Motor neuron (in vitro differentiated cells): Measurements from ENCODE around the gene E2F8. TPM values are rescaled to one million over a fixed set of nuclear protein-coding genes. Genes with fewer than 3 reads are reported as not detected.

Experiments
- ATAC-seq, 8 experiments: fragments of 200-7000 bp; cut with Tn5 transposase; replicated peaks in 6 of 8; 2 replicates each; pipeline ENCODE4 v1.8.0; 2021; ENCODE audit warnings: mild to moderate bottlenecking in 8 of 8, moderate library complexity in 8 of 8
- H3K27ac ChIP-seq, 2 donors: fragments of 250-450 bp; sonication (Bioruptor Pico); 2 replicates each; pipeline ENCODE4 v1.9.0; 2021; ENCODE audit warnings: antibody characterized with exemption in 2 of 2, mild to moderate bottlenecking in 2 of 2, moderate library complexity in 1 of 2
- H3K4me1 ChIP-seq, 2 donors: fragments of 250-450 bp; sonication (Bioruptor Pico); replicated peaks in 1 of 2; 2 replicates each; pipeline ENCODE4 v1.6.1; 2021; ENCODE audit warnings: antibody characterized with exemption in 2 of 2, mild to moderate bottlenecking in 2 of 2, moderate library complexity in 1 of 2
- H3K4me3 ChIP-seq, 5 donors: fragments of 250-450 bp; sonication (Bioruptor Pico); 2 replicates each; pipeline ENCODE4 v1.9.0; 2021; ENCODE audit warnings: antibody characterized with exemption in 5 of 5, mild to moderate bottlenecking in 5 of 5, moderate library complexity in 4 of 5
- WGBS, 10 experiments: fragments of 450-650 bp; shearing (Covaris generic); methylation state at CpG; one replicate each; pipeline ENCODE4 v1.0.0; 2022; 5-methylcytosine and 5-hydroxymethylcytosine counted together
- in situ Hi-C, 9 experiments: fragments of 400-800 bp; cut with MboI; loops; one replicate each; pipeline ENCODE4 v1.15.0; 2021; ENCODE audit warnings: low sequenced_read_pairs in 9 of 9, low pct_unique_long_range_greater_than_20kb in 2 of 9; ENCODE audit not compliant: unreplicated experiment in 9 of 9
- total RNA-seq, 8 experiments: library from RNA; unstranded; fragments of 300-600 nt; gene quantifications; 2 replicates each; pipeline versions ENCODE4 v1.2.3 to v1.2.4, GENCODE V29; 2022

The E2F8 gene
- total RNA-seq, 8 experiments from 2014 or later, result 0.11 to 6.9 (median 1.1) TPM; not detected in 1

GRCh38 chr11:19187114-19187832 lies 53.5 kb downstream of the E2F8 start:
- H3K4me3 ChIP-seq, result no peak overlapping the region
- H3K4me1 ChIP-seq, result peaks cover 15 to 22% of the 10 kb centered on the region in 2 donors
- in situ Hi-C loops, result no loop called here
- WGBS, 10 experiments, result 0 to 40% (median 0%) methylated on average over 1 to 3 of the region's 5 CpGs; no CpG with 5 or more reads in 3 of the 10 experiments
- peak in 7 of 8 experiments; percentile 11 to 79 (median 74) for ATAC-seq
- H3K27ac ChIP-seq, result peak overlapping the region; percentile 23 to 50

DNA sequence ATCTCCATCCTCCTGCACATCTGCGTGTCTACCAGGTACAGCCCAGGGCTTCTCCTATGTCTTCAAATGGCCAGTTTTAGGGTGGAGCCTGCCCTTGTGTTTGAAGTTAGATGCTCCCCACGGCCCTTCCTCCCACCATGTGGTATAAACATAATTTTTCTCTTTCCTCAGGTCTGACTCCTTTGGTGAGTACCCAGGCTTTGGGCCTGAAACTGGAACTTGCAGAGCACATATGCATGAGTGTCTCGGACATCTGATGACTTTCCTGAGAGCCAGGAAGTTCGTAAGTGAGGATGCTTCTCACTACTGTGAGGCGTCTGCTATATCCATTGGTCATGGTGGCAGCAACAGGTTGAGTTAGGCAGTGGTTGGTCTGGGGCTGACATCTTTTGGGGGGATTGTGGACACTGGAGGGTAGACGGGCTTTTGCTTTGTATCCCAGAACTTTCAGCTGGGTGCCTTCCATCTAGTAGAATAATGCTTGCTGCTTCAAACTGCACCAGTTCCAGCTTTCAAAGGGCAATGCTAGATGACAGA lies 55.2 kb downstream of the E2F8 start:
- 30 to 93% (median 58%) methylated on average over 1 to 5 of the region's 6 CpGs; no CpG with 5 or more reads in 4 of the 10 experiments for WGBS, 10 experiments
- Histone ChIP-seq H3K4me1 (peaks cover 15 to 28% of the 10 kb centered on the region in 2 donors), H3K27ac (no peak overlapping the region), H3K4me3 (no peak overlapping the region)
- in situ Hi-C loops, result no loop called here
- no peak for ATAC-seq

GRCh38 chr11:19185036-19185435 lies 55.7 kb downstream of the E2F8 start:
- 20 to 80% (median 56%) methylated on average over 1 to 2 of the region's 2 CpGs; no CpG with 5 or more reads in 5 of the 10 experiments for WGBS, 10 experiments
- Histone ChIP-seq H3K27ac (no peak overlapping the region), H3K4me1 (peaks cover 15 to 28% of the 10 kb centered on the region in 2 donors), H3K4me3 (no peak overlapping the region)
- in situ Hi-C loops, result no loop called here
- peak in 1 of 8 experiments; percentile 28 for ATAC-seq

DNA sequence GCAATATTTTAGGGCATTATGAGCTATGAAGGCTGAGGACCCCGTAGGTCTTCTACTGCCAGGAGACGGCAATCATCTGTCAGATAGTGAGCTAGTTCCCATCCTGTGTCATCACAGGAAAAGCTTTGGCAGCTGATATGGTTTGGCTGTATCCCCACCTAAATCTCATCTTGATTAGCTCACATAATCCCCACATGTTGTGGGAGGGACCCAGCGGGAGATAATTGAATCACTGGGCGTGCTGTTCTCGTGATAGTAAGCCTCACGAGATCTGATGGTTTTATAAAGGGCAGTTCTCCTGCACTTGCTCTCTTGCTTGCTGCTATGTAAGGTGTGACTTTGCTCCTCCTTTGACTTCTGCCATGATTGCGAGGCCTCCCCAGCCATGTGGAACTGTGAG lies 57.1 kb downstream of the E2F8 start:
- ATAC-seq, result no peak
- 24 to 97% (median 82%) methylated on average over 2 to 5 of the region's 7 CpGs; no CpG with 5 or more reads in 5 of the 10 experiments for WGBS, 10 experiments
- Histone ChIP-seq H3K4me1 (peaks cover 14 to 27% of the 10 kb centered on the region in 2 donors), H3K4me3 (no peak overlapping the region), H3K27ac (no peak overlapping the region)
- in situ Hi-C loops, result no loop called here

GRCh38 chr11:19181531-19182261 lies 59.0 kb downstream of the E2F8 start:
- Histone ChIP-seq H3K4me3 (no peak overlapping the region), H3K4me1 (peaks cover under 1 to 9% of the 10 kb centered on the region in 2 donors), H3K27ac (no peak overlapping the region)
- in situ Hi-C loops, result no loop called here
- no peak for ATAC-seq
- 67 to 100% (median 81%) methylated on average over 1 to 5 of the region's 5 CpGs for WGBS, 10 experiments

DNA sequence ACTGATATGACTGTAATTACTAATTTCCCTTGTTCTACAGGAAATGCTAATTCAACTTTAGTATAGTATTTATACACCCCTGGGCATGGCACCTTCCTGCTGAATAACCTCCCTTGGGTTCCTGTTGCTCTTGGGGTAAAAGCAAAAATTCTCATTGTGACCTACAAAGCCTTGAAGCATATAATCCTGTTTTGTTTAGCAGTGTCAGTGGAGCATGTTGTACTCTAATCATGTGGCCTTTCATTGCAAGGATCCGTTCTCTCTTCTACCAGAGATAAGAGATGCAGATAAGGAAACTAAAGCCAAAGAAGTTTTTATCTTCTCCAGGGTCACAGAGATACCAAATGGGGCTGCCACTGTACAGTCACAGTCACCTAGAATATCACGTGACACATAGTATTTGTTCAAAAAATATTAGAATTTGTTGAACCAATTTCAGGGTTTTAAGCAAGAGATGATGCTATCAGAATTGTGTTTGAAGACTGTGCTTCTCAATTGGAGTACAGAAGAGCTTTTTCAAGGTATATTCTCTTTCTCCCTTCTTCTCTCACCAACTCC lies 64.0 kb downstream of the E2F8 start:
- in situ Hi-C loops, result no loop called here
- Histone ChIP-seq H3K4me3 (no peak overlapping the region), H3K27ac (no peak overlapping the region), H3K4me1 (peaks cover 15 to 18% of the 10 kb centered on the region in 2 donors)
- no peak for ATAC-seq
- WGBS, 10 experiments, result 29 to 100% (median 100%) methylated on average over 1 to 2 of the region's 2 CpGs; no CpG with 5 or more reads in 3 of the 10 experiments

Other genes starting within 250 kb of the E2F8 start
- gene MRGPRX2, start 180.2 kb downstream of the E2F8 start, total RNA-seq, result under 1 TPM in 1 of 8 experiments, not detected in 7; 0.38 TPM
- 10 to 100 TPM in 6 of 8 experiments, 1 to 10 TPM in 2; 7.5 to 22.3 (median 17.4) TPM for gene ZDHHC13, start 123.8 kb downstream of the E2F8 start, total RNA-seq
- gene CSRP3, start 39.0 kb downstream of the E2F8 start, total RNA-seq, result under 1 TPM in 2 of 8 experiments, not detected in 6; 0.32 to 0.71 TPM